Activated naive CD8-positive, alpha-beta T cell treated with anti-CD3 and anti-CD28 coated beads, Interleukin-2, amount 50 U/mL, for 24 hours (primary cell): Measurements from ENCODE around the gene PHACTR4.
"Not testable (repeated sequence)": the region's sequence is repeated elsewhere in the genome, so short reads cannot be mapped to it uniquely, and the experiment has no call there.

ENCODE experiments used
- ATAC-seq: fragments of 150-1000 bp; cut with Tn5 transposase; one replicate; pipeline ENCODE4 v1.10.0; 2021
- DNase-seq: peaks from one replicate; pipeline ENCODE4 v3.0.0; 2021
- H3K27ac Mint-ChIP-seq: one replicate; pipeline ENCODE4 v1.8.0; 2021; ENCODE audit warnings: mild to moderate bottlenecking, mixed read lengths
- H3K27me3 Mint-ChIP-seq: one replicate; pipeline ENCODE4 v1.8.0; 2021; ENCODE audit warnings: mixed read lengths
- H3K36me3 Mint-ChIP-seq: one replicate; pipeline ENCODE4 v1.8.0; 2021; ENCODE audit warnings: low read depth, mixed read lengths
- H3K4me1 Mint-ChIP-seq: one replicate; pipeline ENCODE4 v1.8.0; 2021; ENCODE audit warnings: mixed read lengths
- H3K4me3 Mint-ChIP-seq: one replicate; pipeline ENCODE4 v1.8.0; 2021; ENCODE audit warnings: mild to moderate bottlenecking, moderate library complexity, mixed read lengths
- H3K9me3 Mint-ChIP-seq: one replicate; pipeline ENCODE4 v1.8.0; 2021; ENCODE audit warnings: mixed read lengths

PHACTR4 gene

GRCh38 chr1:28525002-28525642 lies 155.6 kb downstream of the PHACTR4 start:
- not testable (repeated sequence) for H3K9me3 Mint-ChIP-seq, H3K27ac Mint-ChIP-seq, H3K27me3 Mint-ChIP-seq, DNase-seq, ATAC-seq, H3K4me3 Mint-ChIP-seq
- H3K4me1 Mint-ChIP-seq, result peaks cover 14% of the 10 kb centered on the region
- peaks cover 38% of the 10 kb centered on the region for H3K36me3 Mint-ChIP-seq

GRCh38 chr1:28526886-28527285 lies 157.3 kb downstream of the PHACTR4 start:
- Mint-ChIP-seq H3K27ac (no peak overlapping the region), H3K36me3 (peaks cover 43% of the 10 kb centered on the region), H3K4me3 (no peak overlapping the region), H3K9me3 (no peaks in the 10 kb centered on the region), H3K27me3 (no peaks in the 10 kb centered on the region), H3K4me1 (peaks cover under 1% of the 10 kb centered on the region)
- no peak for ATAC-seq
- no peak for DNase-seq

- Mint-ChIP-seq H3K4me3 (no peak overlapping the region), H3K27ac (no peak overlapping the region), H3K9me3 (no peaks in the 10 kb centered on the region), H3K36me3 (peaks cover 43% of the 10 kb centered on the region), H3K4me1 (no peaks in the 10 kb centered on the region), H3K27me3 (no peaks in the 10 kb centered on the region)
- DNase-seq, result no peak
- ATAC-seq, result no peak
These were observed 160.9 kb downstream of the PHACTR4 start for GRCh38 chr1:28530456-28530855.

- no peaks in the 10 kb centered on the region for H3K4me1 Mint-ChIP-seq
- no peak overlapping the region for H3K27ac Mint-ChIP-seq
- peaks cover 46% of the 10 kb centered on the region for H3K36me3 Mint-ChIP-seq
- H3K27me3 Mint-ChIP-seq, result no peaks in the 10 kb centered on the region
- no peak for ATAC-seq
- no peaks in the 10 kb centered on the region for H3K9me3 Mint-ChIP-seq
- no peak for DNase-seq
- H3K4me3 Mint-ChIP-seq, result no peak overlapping the region
These were observed 165.1 kb downstream of the PHACTR4 start for GRCh38 chr1:28534671-28535070.

GRCh38 chr1:28535180-28535579 lies 165.6 kb downstream of the PHACTR4 start:
- Mint-ChIP-seq H3K36me3 (peaks cover 41% of the 10 kb centered on the region), H3K4me1 (no peaks in the 10 kb centered on the region), H3K27me3 (no peaks in the 10 kb centered on the region), H3K9me3 (no peaks in the 10 kb centered on the region), H3K4me3 (no peak overlapping the region), H3K27ac (no peak overlapping the region)
- ATAC-seq, result no peak
- DNase-seq, result no peak

- ATAC-seq (no peak), DNase-seq (no peak)
- no peaks in the 10 kb centered on the region for H3K4me1 Mint-ChIP-seq
- H3K4me3 Mint-ChIP-seq, result no peak overlapping the region
- no peak overlapping the region for H3K27ac Mint-ChIP-seq
- no peaks in the 10 kb centered on the region for H3K27me3 Mint-ChIP-seq
- peaks cover 24% of the 10 kb centered on the region for H3K36me3 Mint-ChIP-seq
- no peaks in the 10 kb centered on the region for H3K9me3 Mint-ChIP-seq
These were observed 168.1 kb downstream of the PHACTR4 start for GRCh38 chr1:28537457-28538199.

GRCh38 chr1:28538286-28538685 lies 168.7 kb downstream of the PHACTR4 start:
- H3K27me3 Mint-ChIP-seq, result no peaks in the 10 kb centered on the region
- no peak overlapping the region for H3K4me3 Mint-ChIP-seq
- peaks cover 24% of the 10 kb centered on the region for H3K36me3 Mint-ChIP-seq
- no peaks in the 10 kb centered on the region for H3K9me3 Mint-ChIP-seq
- ATAC-seq (no peak), DNase-seq (no peak)
- H3K27ac Mint-ChIP-seq, result no peak overlapping the region
- H3K4me1 Mint-ChIP-seq, result no peaks in the 10 kb centered on the region

- no peaks in the 10 kb centered on the region for H3K4me1 Mint-ChIP-seq
- no peak overlapping the region for H3K27ac Mint-ChIP-seq
- H3K4me3 Mint-ChIP-seq, result no peak overlapping the region
- DNase-seq, result no peak
- H3K36me3 Mint-ChIP-seq, result peaks cover 12% of the 10 kb centered on the region
- no peaks in the 10 kb centered on the region for H3K27me3 Mint-ChIP-seq
- H3K9me3 Mint-ChIP-seq, result no peaks in the 10 kb centered on the region
- ATAC-seq, result no peak
These were observed 171.1 kb downstream of the PHACTR4 start for GRCh38 chr1:28540651-28541050.

GRCh38 chr1:28541414-28542015 lies 172.0 kb downstream of the PHACTR4 start:
- H3K27ac Mint-ChIP-seq, ATAC-seq, H3K4me1 Mint-ChIP-seq, DNase-seq, H3K36me3 Mint-ChIP-seq, H3K4me3 Mint-ChIP-seq, H3K9me3 Mint-ChIP-seq, H3K27me3 Mint-ChIP-seq: not testable (repeated sequence)

- Mint-ChIP-seq H3K4me1 (no peaks in the 10 kb centered on the region), H3K27ac (no peak overlapping the region), H3K36me3 (no peaks in the 10 kb centered on the region), H3K27me3 (no peaks in the 10 kb centered on the region), H3K4me3 (no peak overlapping the region), H3K9me3 (no peaks in the 10 kb centered on the region)
- ATAC-seq (no peak), DNase-seq (no peak)
These were observed 175.7 kb downstream of the PHACTR4 start for GRCh38 chr1:28545246-28545628.

- DNase-seq, result no peak
- no peak for ATAC-seq
- Mint-ChIP-seq H3K36me3 (peaks cover 2% of the 10 kb centered on the region), H3K27me3 (no peaks in the 10 kb centered on the region), H3K9me3 (no peaks in the 10 kb centered on the region), H3K27ac (no peak overlapping the region), H3K4me1 (peaks cover 15% of the 10 kb centered on the region), H3K4me3 (no peak overlapping the region)
These were observed 178.8 kb downstream of the PHACTR4 start for GRCh38 chr1:28548318-28548717.
